ENCODE results near the gene BLOC1S5.
A peak's percentile ranks its signal among the peaks of the same experiment; 100 is the strongest.

BLOC1S5 gene

GRCh38 chr6:8105791-8106190, 41.6 kb upstream of the BLOC1S5 start:
- Histone ChIP-seq H3K36me3 (ENCODE audit: insufficient read depth, low read length) (no peaks in the 10 kb centered on the region), H3K27me3 (ENCODE audit: insufficient read depth, low read length, poor library complexity, severe bottlenecking) (peaks cover 9% of the 10 kb centered on the region), H4K20me1 (ENCODE audit: insufficient read depth, low read length, poor library complexity, severe bottlenecking) (no peaks in the 10 kb centered on the region), H3K9me3 (ENCODE audit: insufficient read depth, low read depth, low read length) (no peaks in the 10 kb centered on the region), H3K79me2 (ENCODE audit: insufficient read depth, low read length) (peaks cover 15% of the 10 kb centered on the region), H3K4me2 (ENCODE audit: low read depth, low read length, poor library complexity, severe bottlenecking) (no peak overlapping the region), H3F3A (ENCODE audit: low read depth) (no peaks in the 10 kb centered on the region), H3K9ac (ENCODE audit: low read depth, low read length, poor library complexity, severe bottlenecking) (no peak overlapping the region), H3K4me1 (ENCODE audit: insufficient read depth, low read length, poor library complexity, severe bottlenecking) (peaks cover 8% of the 10 kb centered on the region), H3K9me2 (replicated peaks; ENCODE audit: low read depth, low read length) (no peaks in the 10 kb centered on the region; the same call in 1 of the 2 replicates), H2AFZ (ENCODE audit: low read length) (no peak overlapping the region), H3K4me3 (ENCODE audit: low read length, poor library complexity, severe bottlenecking) (no peak overlapping the region)
- TF ChIP-seq EZH2phosphoT487 (IDR thresholded peaks at IDR 0.05; ENCODE audit: borderline replicate concordance) (no peak), CTCF (conservative IDR thresholded peaks at IDR 0.05; ENCODE audit: low read length) (no peak)

- H3K79me2 ChIP-seq (ENCODE audit: insufficient read depth, low read length), result peaks cover 36% of the 10 kb centered on the region
- no peaks in the 10 kb centered on the region; the same call in 1 of the 2 replicates for H3K9me2 ChIP-seq (replicated peaks; ENCODE audit: low read depth, low read length)
- H3K4me2 ChIP-seq (ENCODE audit: low read depth, low read length, poor library complexity, severe bottlenecking), result no peak overlapping the region
- H3K4me3 ChIP-seq (ENCODE audit: low read length, poor library complexity, severe bottlenecking), result no peak overlapping the region
- H3K9ac ChIP-seq (ENCODE audit: low read depth, low read length, poor library complexity, severe bottlenecking), result no peak overlapping the region
- H4K20me1 ChIP-seq (ENCODE audit: insufficient read depth, low read length, poor library complexity, severe bottlenecking), result peaks cover 7% of the 10 kb centered on the region
- no peaks in the 10 kb centered on the region for H3F3A ChIP-seq (ENCODE audit: low read depth)
- H3K27me3 ChIP-seq (ENCODE audit: insufficient read depth, low read length, poor library complexity, severe bottlenecking), result peaks cover 9% of the 10 kb centered on the region
- H3K4me1 ChIP-seq (ENCODE audit: insufficient read depth, low read length, poor library complexity, severe bottlenecking), result peaks cover 29% of the 10 kb centered on the region
- TF ChIP-seq EZH2phosphoT487 (IDR thresholded peaks at IDR 0.05; ENCODE audit: borderline replicate concordance) (no peak), CTCF (conservative IDR thresholded peaks at IDR 0.05; ENCODE audit: low read length) (no peak)
- H3K36me3 ChIP-seq (ENCODE audit: insufficient read depth, low read length), result no peaks in the 10 kb centered on the region
- no peak overlapping the region for H2AFZ ChIP-seq (ENCODE audit: low read length)
- no peaks in the 10 kb centered on the region for H3K9me3 ChIP-seq (ENCODE audit: insufficient read depth, low read depth, low read length)
Measured at GRCh38 chr6:8103726-8104125, 39.5 kb upstream of the BLOC1S5 start.

- Histone ChIP-seq H3K9ac (ENCODE audit: low read depth, low read length, poor library complexity, severe bottlenecking) (peak within 1 kb of the TSS; percentile 79), H3K4me2 (ENCODE audit: low read depth, low read length, poor library complexity, severe bottlenecking) (peak within 1 kb of the TSS; percentile 95), H3K4me3 (ENCODE audit: low read length, poor library complexity, severe bottlenecking) (peak within 1 kb of the TSS; percentile 92), H3K36me3 (ENCODE audit: insufficient read depth, low read length) (no peaks in the 10 kb centered on the region), H4K20me1 (ENCODE audit: insufficient read depth, low read length, poor library complexity, severe bottlenecking) (peaks cover 7% of the 10 kb centered on the region), H3K27me3 (ENCODE audit: insufficient read depth, low read length, poor library complexity, severe bottlenecking) (peaks cover 9% of the 10 kb centered on the region), H2AFZ (ENCODE audit: low read length) (peak within 1 kb of the TSS; percentile 92), H3K4me1 (ENCODE audit: insufficient read depth, low read length, poor library complexity, severe bottlenecking) (peaks cover 32% of the 10 kb centered on the region), H3K79me2 (ENCODE audit: insufficient read depth, low read length) (peaks cover 48% of the 10 kb centered on the region), H3K9me3 (ENCODE audit: insufficient read depth, low read depth, low read length) (no peaks in the 10 kb centered on the region), H3F3A (ENCODE audit: low read depth) (no peaks in the 10 kb centered on the region), H3K9me2 (replicated peaks; ENCODE audit: low read depth, low read length) (no peaks in the 10 kb centered on the region; the same call in 1 of the 2 replicates)
- TF ChIP-seq EZH2phosphoT487 (IDR thresholded peaks at IDR 0.05; ENCODE audit: borderline replicate concordance) (no peak), CTCF (conservative IDR thresholded peaks at IDR 0.05; ENCODE audit: low read length) (no peak)
Measured at GRCh38 chr6:8102122-8102958, 38.2 kb upstream of the BLOC1S5 start, which contains the start of gene EEF1E1. TSS of gene EEF1E1 (minus strand) at chr6:8102548. CDS start at chr6:8102521, 27 bp downstream.
